Common myeloid progenitor, CD34-positive (primary cell): ENCODE data around the gene MED27.

Source experiments
- CTCF ChIA-PET: fragments of 350-600 bp; sonication (Branson Sonifier 250); formaldehyde crosslinking; loops from one replicate; lab custom pipeline; 2021; ENCODE audit warnings: antibody characterized with exemption; lab: Charles Lee
- POLR2A ChIA-PET: fragments of 350-600 bp; sonication (Branson Sonifier 250); formaldehyde crosslinking; loops from one replicate; lab custom pipeline; 2021; ENCODE audit warnings: antibody characterized with exemption; lab: Charles Lee
- DNase-seq, 3 donors: peaks; one replicate each; pipeline versions ENCODE4 v3.0.0 to v3.0.0-alpha.2; 2013
- H3K27ac ChIP-seq, 2 experiments: 1 replicate in 1 of 2; 2 replicates in 1 of 2; pipeline ENCODE4 v1.7.0; 2013; ENCODE audit warnings: inconsistent platforms in 2 of 2, low read length in 2 of 2, mild to moderate bottlenecking in 2 of 2, low read depth in 1 of 2, moderate library complexity in 1 of 2; ENCODE audit not compliant: severe bottlenecking in 2 of 2, insufficient read depth in 1 of 2, poor library complexity in 1 of 2
- H3K27me3 ChIP-seq, 5 experiments: replicated peaks in 2 of 5; 1 replicate in 3 of 5; 2 replicates in 2 of 5; pipeline versions ENCODE4 v1.6.1 to v1.7.0; 2013; ENCODE audit warnings: low read length in 4 of 5, mild to moderate bottlenecking in 2 of 5, moderate library complexity in 2 of 5, inconsistent platforms in 1 of 5; ENCODE audit not compliant: insufficient read depth in 5 of 5, control insufficient read depth in 4 of 5
- H3K36me3 ChIP-seq, 4 experiments: 1 replicate in 2 of 4; 2 replicates in 2 of 4; pipeline versions ENCODE4 v1.6.1 to v1.7.0; 2013; ENCODE audit warnings: low read length in 3 of 4, control low read depth in 1 of 4, mild to moderate bottlenecking in 1 of 4; ENCODE audit not compliant: control insufficient read depth in 4 of 4, insufficient read depth in 4 of 4
- H3K4me1 ChIP-seq, 4 experiments: 1 replicate in 3 of 4; 2 replicates in 1 of 4; pipeline versions ENCODE4 v1.6.1 to v1.7.1; 2013; ENCODE audit warnings: low read length in 3 of 4, mild to moderate bottlenecking in 3 of 4, control low read depth in 1 of 4, inconsistent platforms in 1 of 4, moderate library complexity in 1 of 4; ENCODE audit not compliant: control insufficient read depth in 4 of 4, insufficient read depth in 4 of 4; ENCODE audit errors: control extremely low read depth in 1 of 4
- H3K4me3 ChIP-seq, 7 experiments: 1 replicate in 4 of 7; 2 replicates in 3 of 7; pipeline versions ENCODE4 v1.5.1 to v1.7.0; 2013; ENCODE audit warnings: mild to moderate bottlenecking in 7 of 7, low read length in 6 of 7, moderate library complexity in 6 of 7, inconsistent platforms in 2 of 7, low read depth in 2 of 7, control low read depth in 1 of 7; ENCODE audit not compliant: insufficient read depth in 4 of 7, control insufficient read depth in 1 of 7; ENCODE audit errors: extremely low read depth in 1 of 7
- H3K9me3 ChIP-seq, 5 experiments: 1 replicate in 4 of 5; 2 replicates in 1 of 5; pipeline versions ENCODE4 v1.6.1 to v1.7.1; 2013; ENCODE audit warnings: low read length in 4 of 5, mild to moderate bottlenecking in 2 of 5, inconsistent platforms in 1 of 5, low read depth in 1 of 5, moderate library complexity in 1 of 5; ENCODE audit not compliant: control insufficient read depth in 4 of 5, insufficient read depth in 2 of 5; ENCODE audit errors: control extremely low read depth in 1 of 5
- WGBS: methylation state at CpG from one replicate; pipeline ENCODE4 v1.1.5; 2013; ENCODE audit not compliant: insufficient coverage; 5-methylcytosine and 5-hydroxymethylcytosine counted together

MED27 gene

DNA sequence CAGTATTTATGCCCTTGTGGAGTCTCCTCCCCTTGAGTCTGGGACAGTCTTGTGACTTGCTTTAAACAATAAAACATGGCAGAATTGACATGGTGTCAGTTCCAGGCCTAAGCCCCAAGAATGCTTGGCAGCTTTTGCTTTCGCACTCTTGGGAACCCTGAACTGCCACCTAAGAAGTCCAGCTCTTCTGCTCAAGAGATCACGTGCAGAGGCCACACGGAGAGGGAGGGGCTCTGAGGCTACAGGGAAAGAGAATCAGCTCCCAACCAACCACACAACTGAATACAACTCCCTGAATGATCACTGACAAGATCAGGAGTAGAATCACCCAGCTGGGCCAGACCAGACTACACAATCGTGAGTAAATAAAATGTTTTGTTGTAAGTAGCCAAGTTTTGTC lies 97.6 kb downstream of the MED27 start:
- no peaks in the 10 kb centered on the region for H3K9me3 ChIP-seq
- CTCF ChIA-PET: no interaction called here
- H3K27me3 ChIP-seq: no peaks in the 10 kb centered on the region
- 100% methylated on average over 1 of the region's 4 CpGs for WGBS
- POLR2A ChIA-PET: no interaction called here
- no peak for DNase-seq
- H3K4me3 ChIP-seq: no peak overlapping the region
- peaks cover 0 to 9% (median 6%) of the 10 kb centered on the region in 4 experiments for H3K4me1 ChIP-seq
- no peaks in the 10 kb centered on the region for H3K36me3 ChIP-seq
- no peak overlapping the region for H3K27ac ChIP-seq

DNA sequence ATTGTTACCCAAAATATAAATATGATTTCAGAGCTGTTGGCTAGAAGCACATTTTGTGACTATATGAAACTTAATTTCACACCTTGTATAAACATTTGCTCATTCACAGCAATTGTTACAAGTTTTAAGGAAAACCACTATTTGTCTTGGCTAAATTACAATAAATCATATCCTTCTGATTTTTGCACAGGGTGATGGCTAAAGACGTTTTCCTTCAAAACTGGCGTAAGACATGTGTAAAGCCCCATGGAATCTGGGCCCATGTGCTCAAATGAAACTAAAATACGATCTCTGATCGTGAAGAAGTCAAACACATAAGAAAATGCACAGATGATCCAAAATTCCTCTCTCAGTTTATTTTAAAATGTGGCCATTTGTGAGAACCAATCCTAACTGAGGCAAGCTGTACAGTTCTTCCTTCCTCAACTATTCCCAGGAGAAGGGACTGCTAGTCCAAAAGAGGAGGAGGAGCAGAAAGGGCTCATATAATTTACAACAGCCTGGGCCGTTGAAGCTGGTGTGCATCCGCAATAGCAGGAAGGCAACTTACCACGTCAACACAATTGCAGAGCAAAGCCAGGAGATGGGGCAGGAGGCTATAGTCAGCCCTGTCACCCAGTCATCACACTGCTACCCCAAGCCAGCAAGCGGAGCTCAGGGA lies 98.4 kb downstream of the MED27 start:
- H3K4me3 ChIP-seq: no peak overlapping the region
- 75% methylated on average over 7 of the region's 8 CpGs for WGBS
- POLR2A ChIA-PET: no interaction called here
- H3K27ac ChIP-seq: no peak overlapping the region
- H3K9me3 ChIP-seq: no peaks in the 10 kb centered on the region
- CTCF ChIA-PET: no interaction called here
- no peaks in the 10 kb centered on the region for H3K36me3 ChIP-seq
- H3K27me3 ChIP-seq: no peaks in the 10 kb centered on the region
- H3K4me1 ChIP-seq: peaks cover 0 to 17% (median 14%) of the 10 kb centered on the region in 4 experiments
- DNase-seq: peak in 1 of 3 donors; percentile 24

DNA sequence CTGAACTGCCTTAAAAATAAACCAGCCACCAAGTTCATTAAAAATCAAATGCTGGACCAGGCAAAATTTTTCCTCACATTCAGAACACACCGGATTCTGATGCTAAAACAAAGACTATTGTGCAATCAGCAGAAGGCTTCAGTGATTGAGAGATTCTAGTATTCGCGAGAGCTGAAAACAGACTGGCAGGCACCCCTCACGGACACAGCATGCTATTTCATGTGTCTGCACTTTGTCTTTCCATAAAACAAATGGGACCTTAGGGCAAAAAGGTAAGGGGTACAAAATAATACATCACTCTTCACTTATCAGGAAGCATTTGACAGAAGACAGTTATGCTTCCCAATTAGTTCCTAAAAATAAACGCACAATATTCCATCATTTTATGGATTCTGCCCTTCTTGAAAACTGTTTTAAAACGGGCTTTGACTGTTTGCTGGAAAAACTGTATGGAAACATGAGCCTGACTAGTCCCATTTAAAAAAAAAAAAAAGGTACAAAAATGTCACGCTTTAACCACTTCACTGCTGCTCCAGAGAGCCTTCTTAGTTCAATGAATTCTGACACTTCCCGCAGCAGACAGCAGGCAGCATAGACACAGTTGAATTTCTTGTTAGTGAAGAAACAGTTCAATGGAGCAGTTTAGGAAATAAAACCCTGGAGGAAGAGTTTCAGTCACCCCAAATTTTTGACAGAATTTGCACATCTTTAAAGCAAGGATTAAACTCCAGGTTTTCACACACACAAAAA lies 99.2 kb downstream of the MED27 start:
- CTCF ChIA-PET: no interaction called here
- POLR2A ChIA-PET: no interaction called here
- Histone ChIP-seq H3K27ac (no peak overlapping the region), H3K4me3 (no peak overlapping the region), H3K4me1 (peaks cover 0 to 21% (median 18%) of the 10 kb centered on the region in 4 experiments), H3K9me3 (no peaks in the 10 kb centered on the region), H3K36me3 (no peaks in the 10 kb centered on the region), H3K27me3 (no peaks in the 10 kb centered on the region)
- DNase-seq: no peak
- 93% methylated on average over 8 of the region's 8 CpGs for WGBS

DNA sequence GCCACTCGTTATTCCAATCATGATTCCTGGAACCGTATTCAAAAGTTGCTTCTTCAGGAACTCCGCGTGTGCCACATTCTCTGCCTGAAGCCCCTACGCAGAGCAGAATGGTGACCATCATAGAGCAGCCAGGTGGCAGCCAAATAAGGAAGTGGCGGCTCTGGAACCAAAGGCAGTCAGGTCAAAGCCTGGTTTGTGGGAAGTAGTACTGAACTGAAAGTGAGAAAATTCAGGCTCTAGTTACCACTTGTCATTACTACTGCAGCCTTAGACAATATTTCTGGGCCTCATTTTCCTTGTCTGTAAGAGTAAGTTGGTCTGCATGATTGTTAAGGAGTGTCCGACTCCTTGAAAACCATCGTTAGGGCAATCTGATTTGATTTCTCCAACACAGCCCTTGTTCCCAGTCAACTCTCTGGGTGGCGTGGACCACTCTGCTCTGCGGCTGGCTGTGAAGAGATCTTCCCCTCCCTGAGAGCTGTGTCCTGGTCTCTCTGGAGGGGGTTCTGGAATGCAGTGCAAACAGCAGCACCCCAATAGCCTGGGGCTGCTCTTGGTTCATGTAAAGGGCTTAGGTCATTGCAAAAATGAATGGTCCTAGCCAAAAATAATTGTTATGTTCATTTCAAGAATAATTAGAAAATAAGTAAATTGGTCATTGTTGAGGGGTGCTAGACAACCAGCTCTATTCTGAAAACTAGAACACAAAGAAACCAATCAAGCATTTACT lies 102.4 kb downstream of the MED27 start:
- Histone ChIP-seq H3K9me3 (peaks cover 0 to 4% (median 0%) of the 10 kb centered on the region in 5 experiments), H3K27me3 (no peaks in the 10 kb centered on the region), H3K4me1 (peaks cover 0 to 21% (median 18%) of the 10 kb centered on the region in 4 experiments), H3K36me3 (no peaks in the 10 kb centered on the region), H3K27ac (no peak overlapping the region), H3K4me3 (no peak overlapping the region)
- POLR2A ChIA-PET: no interaction called here
- 84% methylated on average over 9 of the region's 10 CpGs for WGBS
- CTCF ChIA-PET: no interaction called here
- peak; percentile 12 to 76 (median 62) for DNase-seq

DNA sequence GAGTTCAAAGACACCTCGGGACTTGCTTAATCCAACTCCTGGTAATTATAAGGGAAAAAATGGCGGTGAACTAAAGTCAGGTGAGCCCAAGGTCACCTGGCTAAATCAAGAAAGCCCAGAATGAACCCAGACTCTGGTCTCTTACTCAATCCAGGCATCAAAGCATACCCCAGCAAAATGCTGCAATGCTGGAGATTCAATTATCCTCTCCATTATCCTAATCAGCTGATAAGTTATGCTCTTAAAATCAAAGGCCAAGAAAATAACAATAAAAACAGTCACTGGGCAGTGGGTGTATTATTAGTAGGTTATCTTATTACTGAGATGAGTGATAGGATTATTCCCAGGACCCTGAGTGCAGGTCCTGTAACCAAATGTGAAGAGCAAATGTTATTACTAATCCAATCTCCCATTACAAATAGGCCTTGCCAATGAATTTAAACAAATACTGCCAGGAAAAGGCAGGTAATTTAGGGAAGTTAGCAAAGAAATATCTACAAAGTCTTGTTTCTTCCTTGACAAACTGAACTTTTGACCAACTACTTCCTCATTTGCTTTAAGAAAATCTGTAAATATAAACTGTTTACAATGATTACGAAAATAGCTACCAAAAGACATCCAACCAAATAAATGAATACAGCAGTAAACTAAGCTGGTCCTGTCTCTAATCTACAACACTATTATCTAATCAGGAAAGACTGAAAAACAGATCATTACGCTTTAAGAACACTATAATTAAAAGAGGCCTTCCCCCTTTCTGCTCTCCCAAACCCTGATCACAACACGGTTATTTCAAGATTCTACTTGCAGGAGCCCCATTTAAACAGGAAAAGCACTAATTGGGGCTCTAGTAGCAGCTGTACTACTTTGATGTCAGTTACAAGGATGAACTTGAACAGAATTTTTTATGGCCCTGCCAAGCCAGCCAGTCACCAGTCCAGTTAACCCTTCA lies 103.2 kb downstream of the MED27 start:
- H3K36me3 ChIP-seq: no peaks in the 10 kb centered on the region
- no peak overlapping the region for H3K27ac ChIP-seq
- ChIA-PET CTCF (interaction anchor here (1.0 kb wide), 1 partner anchor 8 kb away, joined by 3 read pairs; no protein-coding TSS in a partner anchor), POLR2A (no interaction called here)
- peaks cover 0 to 21% (median 18%) of the 10 kb centered on the region in 4 experiments for H3K4me1 ChIP-seq
- H3K9me3 ChIP-seq: peaks cover 0 to 5% (median 0%) of the 10 kb centered on the region in 5 experiments
- WGBS: 61% methylated on average over 3 of the region's 5 CpGs
- H3K27me3 ChIP-seq: no peaks in the 10 kb centered on the region
- peak overlapping the region in 1 of 7 experiments; percentile 19 for H3K4me3 ChIP-seq
- peak; percentile 7 to 66 (median 46) for DNase-seq

DNA sequence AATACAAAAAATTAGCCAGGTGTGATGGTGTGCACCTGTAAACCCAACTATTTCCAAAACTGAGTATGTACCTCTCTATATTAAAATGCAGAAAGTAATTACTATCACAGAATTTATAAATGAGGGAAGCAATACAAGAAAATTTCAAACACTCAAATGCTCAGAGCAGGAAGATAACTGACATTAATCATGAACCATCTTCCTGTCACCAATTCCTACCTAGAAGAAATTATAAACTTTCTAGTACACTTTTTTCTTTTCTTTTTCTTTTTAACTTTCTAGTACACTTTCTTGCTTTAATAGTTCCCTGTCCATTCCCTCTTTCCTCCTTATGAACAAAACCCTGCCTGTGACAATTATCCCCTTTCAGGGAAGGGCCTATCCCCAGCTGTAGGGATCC lies 106.8 kb downstream of the MED27 start:
- H3K4me3 ChIP-seq: no peak overlapping the region
- ChIA-PET CTCF (no interaction called here), POLR2A (no interaction called here)
- DNase-seq: no peak
- H3K27ac ChIP-seq: no peak overlapping the region
- no peaks in the 10 kb centered on the region for H3K36me3 ChIP-seq
- H3K27me3 ChIP-seq: no peaks in the 10 kb centered on the region
- H3K4me1 ChIP-seq: peaks cover 0 to 21% (median 18%) of the 10 kb centered on the region in 4 experiments
- peaks cover 0 to 5% (median 0%) of the 10 kb centered on the region in 5 experiments for H3K9me3 ChIP-seq
